ENCODE results near the gene LRRC41.
"Not testable (repeated sequence)": the region's sequence is repeated elsewhere in the genome, so short reads cannot be mapped to it uniquely, and the experiment has no call there.

The LRRC41 gene

GRCh38 chr1:46328182-46328581 lies 24.8 kb upstream of the LRRC41 start:
- not testable (repeated sequence) for H3K4me3 ChIP-seq (ENCODE audit: low read length); DNase-seq (ENCODE audit: low read depth)

GRCh38 chr1:46325285-46326076 lies 22.1 kb upstream of the LRRC41 start:
- not testable (repeated sequence) for DNase-seq (ENCODE audit: low read depth); H3K4me3 ChIP-seq (ENCODE audit: low read length)

GRCh38 chr1:46322191-46322590 lies 18.8 kb upstream of the LRRC41 start:
- not testable (repeated sequence) for DNase-seq (ENCODE audit: low read depth); H3K4me3 ChIP-seq (ENCODE audit: low read length)

GRCh38 chr1:46319960-46320914 lies 16.8 kb upstream of the LRRC41 start:
- DNase-seq (ENCODE audit: low read depth) = not testable (repeated sequence)

DNA sequence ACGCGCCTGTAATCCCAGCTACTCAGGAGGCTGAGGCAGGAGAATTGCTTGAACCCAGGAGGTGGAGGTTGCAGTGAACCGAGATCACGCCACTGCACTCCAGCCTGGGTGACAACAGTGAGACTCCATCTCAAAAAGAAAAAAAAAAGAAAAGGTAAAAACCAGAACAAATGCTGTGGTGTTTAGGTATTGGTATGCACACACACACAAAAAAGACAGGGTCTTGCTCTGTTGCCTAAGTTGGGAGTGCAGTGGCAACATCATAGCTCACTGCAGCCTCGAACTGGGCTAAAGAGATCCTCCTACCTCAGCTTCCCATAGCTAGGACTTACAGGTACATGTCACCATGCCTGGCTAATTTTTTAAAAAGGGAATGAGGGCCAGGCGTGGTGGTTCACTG lies 15.9 kb upstream of the LRRC41 start:
- DNase-seq (ENCODE audit: low read depth); H3K4me3 ChIP-seq (ENCODE audit: low read length): not testable (repeated sequence)

More at GRCh38 chr1:46319960-46320914, 16.8 kb upstream of the LRRC41 start:
- not testable (repeated sequence) for H3K4me3 ChIP-seq (ENCODE audit: low read length)

DNA sequence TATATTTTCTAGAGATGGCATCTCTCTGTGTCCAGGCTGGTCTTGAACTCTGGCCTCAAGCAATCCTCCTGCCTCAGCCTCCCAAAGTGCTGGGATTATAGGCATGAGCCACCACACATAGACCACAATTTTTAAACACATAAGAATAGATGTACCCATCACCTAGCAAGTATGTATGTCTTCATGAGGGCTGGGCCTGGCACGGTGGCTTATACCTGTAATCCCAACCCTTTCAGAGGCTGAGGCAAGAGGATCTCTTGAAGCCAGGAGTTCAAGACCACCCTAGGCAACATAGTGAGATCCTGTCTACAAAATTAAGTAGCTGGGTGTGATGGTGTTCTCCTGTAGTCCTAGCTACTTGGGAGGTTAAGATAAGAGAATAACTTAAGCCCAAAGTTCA lies 13.9 kb upstream of the LRRC41 start:
- H3K4me3 ChIP-seq (ENCODE audit: low read length) = no peak overlapping the region
- TF ChIP-seq CTCF (conservative IDR thresholded peaks at IDR 0.05; ENCODE audit: low read length) = no peak
- DNase-seq (ENCODE audit: low read depth) = no peak

GRCh38 chr1:46315669-46316403 lies 12.4 kb upstream of the LRRC41 start:
- no peak overlapping the region for H3K4me3 ChIP-seq (ENCODE audit: low read length)
- no peak for TF ChIP-seq CTCF (conservative IDR thresholded peaks at IDR 0.05; ENCODE audit: low read length)
- DNase-seq (ENCODE audit: low read depth) = peak; percentile 25

- no peak overlapping the region for H3K4me3 ChIP-seq (ENCODE audit: low read length)
- TF ChIP-seq CTCF (conservative IDR thresholded peaks at IDR 0.05; ENCODE audit: low read length) = no peak
- DNase-seq (ENCODE audit: low read depth) = no peak
Observed at GRCh38 chr1:46310321-46310720, 6.9 kb upstream of the LRRC41 start.

GRCh38 chr1:46309401-46310159 lies 6.2 kb upstream of the LRRC41 start:
- no peak overlapping the region for H3K4me3 ChIP-seq (ENCODE audit: low read length)
- no peak for DNase-seq (ENCODE audit: low read depth)
- no peak for TF ChIP-seq CTCF (conservative IDR thresholded peaks at IDR 0.05; ENCODE audit: low read length)

All from AG10803 (cell line).